ENCODE results near the gene NR2F1. TPM values are rescaled to one million over a fixed set of nuclear protein-coding genes. Genes with fewer than 3 reads are reported as not detected.

The NR2F1 gene
- total and polyA plus RNA-seq, 2 donors, result 0.94 to 2.3 TPM

DNA sequence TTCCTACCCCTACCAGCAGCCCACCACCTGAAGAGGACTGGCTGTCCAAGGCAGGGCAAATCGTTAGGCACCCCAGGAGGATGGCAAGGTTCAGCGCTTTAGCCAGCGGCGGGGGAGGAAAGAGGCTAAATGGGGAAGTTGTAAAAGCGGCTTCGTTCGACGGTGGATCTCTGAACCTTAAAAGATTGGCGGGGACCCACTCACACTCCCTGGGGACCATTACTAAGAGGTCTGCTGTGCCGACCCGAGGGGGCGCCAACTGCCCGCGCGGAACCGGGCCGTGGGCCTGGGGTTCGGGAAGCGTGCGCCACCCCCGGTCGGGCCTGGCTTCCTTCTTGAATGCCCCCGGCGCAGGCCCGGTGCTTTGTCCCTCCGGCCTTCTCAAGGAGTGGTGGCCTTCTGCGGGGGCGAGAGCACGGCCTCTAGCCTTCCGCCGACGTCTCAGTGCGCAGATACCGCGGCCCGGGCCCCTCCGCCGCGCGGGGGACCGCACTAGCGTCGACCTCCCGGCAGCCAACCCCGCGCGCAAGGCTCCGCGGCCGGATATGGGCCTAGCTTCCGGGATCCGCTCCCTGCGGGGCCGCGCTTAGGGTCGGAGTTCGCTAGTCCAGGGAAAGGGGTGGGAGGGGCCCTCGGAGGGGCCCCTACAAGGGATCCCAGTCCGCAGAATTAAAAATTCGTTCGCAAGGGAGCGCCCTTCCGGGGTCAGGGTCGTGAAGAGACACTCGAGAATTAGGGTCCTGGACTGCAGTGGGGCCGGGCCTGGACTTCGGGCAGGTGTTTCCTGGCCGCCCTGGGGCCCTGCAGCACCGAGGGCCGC lies 12.5 kb upstream of the NR2F1 start:
- H3K4me3 ChIP-seq (ENCODE audit: low read length in 2 of 2), result peak overlapping the region; percentile 25 to 50
- H3K27ac ChIP-seq (ENCODE audit: low read depth in 1 of 2, low read length in 1 of 2), result no peak overlapping the region
- peak in 1 of 9 donors; percentile 67 for DNase-seq (ENCODE audit: low read depth in 6 of 9, low spot score in 9 of 9)
- WGBS, result 4% methylated on average over 70 of the region's 70 CpGs
- H3K36me3 ChIP-seq (ENCODE audit: control insufficient read depth in 2 of 2, insufficient read depth in 2 of 2, low read length in 1 of 2), result no peaks in the 10 kb centered on the region
- peaks cover 75 to 89% of the 10 kb centered on the region in 2 donors for H3K27me3 ChIP-seq (ENCODE audit: control insufficient read depth in 2 of 2, insufficient read depth in 1 of 2, low read length in 1 of 2)
- H3K4me1 ChIP-seq (ENCODE audit: control insufficient read depth in 2 of 2, insufficient read depth in 2 of 2, low read length in 2 of 2), result peaks cover 7 to 25% of the 10 kb centered on the region in 2 donors
- H3K9me3 ChIP-seq (ENCODE audit: control insufficient read depth in 2 of 2, insufficient read depth in 1 of 2, low read length in 1 of 2), result peaks cover 0 to 16% of the 10 kb centered on the region in 2 donors

DNA sequence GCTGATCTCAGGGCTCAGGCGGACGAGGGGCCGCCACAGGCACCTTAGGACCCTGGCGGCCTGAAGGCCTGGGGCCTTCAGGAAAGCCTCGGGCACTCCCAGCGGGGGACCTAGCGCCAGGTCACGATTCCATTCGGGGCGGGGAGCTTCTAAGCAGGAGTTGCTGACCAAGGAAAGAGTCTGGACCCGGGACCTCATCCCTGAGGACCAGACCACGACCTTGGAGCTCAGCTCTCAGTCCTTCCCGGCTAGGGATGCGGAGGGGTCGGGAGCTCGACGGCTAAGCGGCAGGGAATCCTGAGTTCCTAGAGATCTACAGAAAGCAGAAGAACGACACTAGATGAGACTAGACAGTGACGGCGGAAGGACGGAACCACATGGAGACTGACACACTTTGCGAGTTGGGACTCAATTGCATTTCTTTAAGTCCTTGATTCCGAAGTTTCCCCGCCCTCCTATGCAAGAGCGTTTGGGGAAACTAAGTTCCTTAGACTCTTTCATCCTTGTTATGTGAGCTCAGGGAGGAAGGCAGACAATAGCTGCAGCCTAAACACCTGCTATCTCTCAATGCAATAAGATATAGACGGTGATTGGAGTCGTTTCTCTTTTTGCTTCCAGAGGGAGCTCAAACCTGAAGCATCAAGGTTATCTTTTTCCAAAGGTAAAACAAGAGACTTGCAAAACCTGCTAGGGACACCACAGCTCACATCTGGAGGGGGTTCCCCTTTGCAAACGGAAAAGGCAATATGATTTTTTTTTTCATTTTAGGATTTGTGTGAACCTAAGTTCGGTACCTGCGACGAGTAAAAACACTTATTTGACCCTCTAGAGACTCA lies 11.7 kb upstream of the NR2F1 start:
- Histone ChIP-seq H3K36me3 (ENCODE audit: control insufficient read depth in 2 of 2, insufficient read depth in 2 of 2, low read length in 1 of 2) (no peaks in the 10 kb centered on the region), H3K4me3 (ENCODE audit: low read length in 2 of 2) (peak overlapping the region; percentile 25 to 50), H3K27ac (ENCODE audit: low read depth in 1 of 2, low read length in 1 of 2) (no peak overlapping the region), H3K27me3 (ENCODE audit: control insufficient read depth in 2 of 2, insufficient read depth in 1 of 2, low read length in 1 of 2) (peaks cover 82 to 92% of the 10 kb centered on the region in 2 donors), H3K9me3 (ENCODE audit: control insufficient read depth in 2 of 2, insufficient read depth in 1 of 2, low read length in 1 of 2) (peaks cover 0 to 16% of the 10 kb centered on the region in 2 donors), H3K4me1 (ENCODE audit: control insufficient read depth in 2 of 2, insufficient read depth in 2 of 2, low read length in 2 of 2) (peaks cover 7 to 25% of the 10 kb centered on the region in 2 donors)
- 14% methylated on average over 32 of the region's 32 CpGs for WGBS
- DNase-seq (ENCODE audit: low read depth in 6 of 9, low spot score in 9 of 9), result peak in 1 of 9 donors; percentile 26

DNA sequence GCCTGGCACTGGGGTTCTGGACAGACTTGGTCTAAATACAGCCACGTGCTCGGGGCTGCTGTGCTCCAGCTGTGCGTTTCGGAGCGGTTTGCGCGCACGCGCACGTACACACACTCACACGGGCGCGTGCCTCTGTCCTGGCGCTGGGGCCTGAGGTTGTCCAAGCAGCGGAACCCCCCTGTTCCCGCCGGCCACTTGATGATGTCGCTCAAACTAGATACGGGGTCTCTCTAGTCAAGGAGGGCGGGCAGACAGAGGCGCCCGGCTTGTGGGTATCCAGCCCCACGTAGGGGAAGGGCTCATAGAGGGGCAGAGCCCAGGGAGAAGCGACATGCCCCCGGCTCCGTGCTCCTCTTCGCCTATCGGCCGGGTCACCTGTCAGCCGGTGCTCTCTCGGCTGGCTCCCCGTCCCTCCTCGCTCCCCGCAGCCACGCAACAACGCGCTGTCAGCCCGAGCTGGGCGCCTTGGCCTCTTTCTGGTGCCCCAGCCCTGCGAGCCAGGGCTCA lies 10.9 kb upstream of the NR2F1 start:
- 5% methylated on average over 40 of the region's 40 CpGs for WGBS
- Histone ChIP-seq H3K4me3 (ENCODE audit: low read length in 2 of 2) (no peak overlapping the region), H3K27ac (ENCODE audit: low read depth in 1 of 2, low read length in 1 of 2) (no peak overlapping the region), H3K4me1 (ENCODE audit: control insufficient read depth in 2 of 2, insufficient read depth in 2 of 2, low read length in 2 of 2) (peaks cover 7 to 25% of the 10 kb centered on the region in 2 donors), H3K27me3 (ENCODE audit: control insufficient read depth in 2 of 2, insufficient read depth in 1 of 2, low read length in 1 of 2) (peaks cover 89 to 99% of the 10 kb centered on the region in 2 donors), H3K9me3 (ENCODE audit: control insufficient read depth in 2 of 2, insufficient read depth in 1 of 2, low read length in 1 of 2) (peaks cover 0 to 16% of the 10 kb centered on the region in 2 donors), H3K36me3 (ENCODE audit: control insufficient read depth in 2 of 2, insufficient read depth in 2 of 2, low read length in 1 of 2) (no peaks in the 10 kb centered on the region)
- peak in 1 of 9 donors; percentile 1 for DNase-seq (ENCODE audit: low read depth in 6 of 9, low spot score in 9 of 9)

DNA sequence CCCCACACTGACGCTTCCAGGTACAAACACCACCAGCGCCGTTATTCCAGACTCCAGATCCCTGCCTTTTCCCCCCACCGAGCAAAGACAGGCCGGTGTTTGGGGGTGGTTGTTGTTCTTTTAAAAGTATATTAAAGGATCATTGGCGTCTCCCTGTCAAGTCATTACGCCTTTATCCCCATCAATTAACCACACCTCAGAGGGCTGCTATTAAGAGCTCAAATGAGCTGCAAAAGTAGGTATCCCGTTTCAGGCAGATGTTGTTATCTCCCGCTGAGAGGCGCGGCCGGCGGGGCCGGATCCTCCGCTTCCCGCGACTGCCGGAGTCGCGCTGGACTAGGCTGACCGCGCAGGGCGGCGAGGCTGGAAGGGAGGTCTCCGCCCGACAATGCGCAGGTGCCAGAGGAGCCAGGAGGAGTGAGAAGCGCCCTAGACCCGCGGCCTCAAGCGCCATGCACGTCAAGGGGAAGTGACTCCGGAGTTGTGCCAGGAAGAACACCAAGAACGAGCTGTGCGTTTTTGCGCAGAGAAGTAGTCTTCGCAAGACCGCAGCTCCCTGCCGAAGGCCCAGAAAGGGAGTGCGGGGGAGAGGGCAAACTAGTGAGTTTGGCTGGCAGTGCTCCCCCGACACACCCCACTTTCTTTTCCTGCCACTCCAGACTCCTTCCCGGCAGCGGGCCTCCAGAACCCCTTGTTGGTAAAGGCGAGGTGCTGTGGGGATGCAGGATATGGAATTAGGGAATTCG lies 10.2 kb upstream of the NR2F1 start:
- H3K4me1 ChIP-seq (ENCODE audit: control insufficient read depth in 2 of 2, insufficient read depth in 2 of 2, low read length in 2 of 2), result peaks cover 7 to 25% of the 10 kb centered on the region in 2 donors
- WGBS, result 3% methylated on average over 45 of the region's 45 CpGs
- peaks cover 0 to 16% of the 10 kb centered on the region in 2 donors for H3K9me3 ChIP-seq (ENCODE audit: control insufficient read depth in 2 of 2, insufficient read depth in 1 of 2, low read length in 1 of 2)

GRCh38 chr5:93573354-93574351 lies 9.4 kb upstream of the NR2F1 start:
- Histone ChIP-seq H3K27me3 (ENCODE audit: control insufficient read depth in 2 of 2, insufficient read depth in 1 of 2, low read length in 1 of 2) (peaks cover 88 to 100% of the 10 kb centered on the region in 2 donors), H3K36me3 (ENCODE audit: control insufficient read depth in 2 of 2, insufficient read depth in 2 of 2, low read length in 1 of 2) (no peaks in the 10 kb centered on the region), H3K4me1 (ENCODE audit: control insufficient read depth in 2 of 2, insufficient read depth in 2 of 2, low read length in 2 of 2) (peaks cover 7 to 26% of the 10 kb centered on the region in 2 donors), H3K27ac (ENCODE audit: low read depth in 1 of 2, low read length in 1 of 2) (peak overlapping the region in 1 of 2 donors; percentile 7), H3K4me3 (ENCODE audit: low read length in 2 of 2) (no peak overlapping the region), H3K9me3 (ENCODE audit: control insufficient read depth in 2 of 2, insufficient read depth in 1 of 2, low read length in 1 of 2) (peaks cover 0 to 20% of the 10 kb centered on the region in 2 donors)
- DNase-seq (ENCODE audit: low read depth in 6 of 9, low spot score in 9 of 9), result no peak
- WGBS, result 11% methylated on average over 32 of the region's 32 CpGs

More for the DNA sequence above, 10.2 kb upstream of the NR2F1 start:
- DNase-seq (ENCODE audit: low read depth in 6 of 9, low spot score in 9 of 9), result peak in 1 of 9 donors; percentile 22
- peaks cover 88 to 99% of the 10 kb centered on the region in 2 donors for H3K27me3 ChIP-seq (ENCODE audit: control insufficient read depth in 2 of 2, insufficient read depth in 1 of 2, low read length in 1 of 2)
- H3K27ac ChIP-seq (ENCODE audit: low read depth in 1 of 2, low read length in 1 of 2), result no peak overlapping the region
- no peaks in the 10 kb centered on the region for H3K36me3 ChIP-seq (ENCODE audit: control insufficient read depth in 2 of 2, insufficient read depth in 2 of 2, low read length in 1 of 2)
- H3K4me3 ChIP-seq (ENCODE audit: low read length in 2 of 2), result no peak overlapping the region

GRCh38 chr5:93574491-93575305 lies 8.3 kb upstream of the NR2F1 start:
- H3K27me3 ChIP-seq (ENCODE audit: control insufficient read depth in 2 of 2, insufficient read depth in 1 of 2, low read length in 1 of 2), result peaks cover 88 to 100% of the 10 kb centered on the region in 2 donors
- no peaks in the 10 kb centered on the region for H3K36me3 ChIP-seq (ENCODE audit: control insufficient read depth in 2 of 2, insufficient read depth in 2 of 2, low read length in 1 of 2)
- WGBS, result 9% methylated on average over 12 of the region's 12 CpGs
- H3K4me1 ChIP-seq (ENCODE audit: control insufficient read depth in 2 of 2, insufficient read depth in 2 of 2, low read length in 2 of 2), result peaks cover 7 to 35% of the 10 kb centered on the region in 2 donors
- H3K4me3 ChIP-seq (ENCODE audit: low read length in 2 of 2), result no peak overlapping the region
- no peak for DNase-seq (ENCODE audit: low read depth in 6 of 9, low spot score in 9 of 9)
- H3K9me3 ChIP-seq (ENCODE audit: control insufficient read depth in 2 of 2, insufficient read depth in 1 of 2, low read length in 1 of 2), result peaks cover under 1 to 26% of the 10 kb centered on the region in 2 donors
- H3K27ac ChIP-seq (ENCODE audit: low read depth in 1 of 2, low read length in 1 of 2), result no peak overlapping the region

GRCh38 chr5:93575461-93576414 lies 7.3 kb upstream of the NR2F1 start:
- Histone ChIP-seq H3K36me3 (ENCODE audit: control insufficient read depth in 2 of 2, insufficient read depth in 2 of 2, low read length in 1 of 2) (peaks cover 0 to 3% of the 10 kb centered on the region in 2 donors), H3K4me1 (ENCODE audit: control insufficient read depth in 2 of 2, insufficient read depth in 2 of 2, low read length in 2 of 2) (peaks cover 12 to 35% of the 10 kb centered on the region in 2 donors), H3K27ac (ENCODE audit: low read depth in 1 of 2, low read length in 1 of 2) (no peak overlapping the region), H3K9me3 (ENCODE audit: control insufficient read depth in 2 of 2, insufficient read depth in 1 of 2, low read length in 1 of 2) (peaks cover 2 to 27% of the 10 kb centered on the region in 2 donors), H3K27me3 (ENCODE audit: control insufficient read depth in 2 of 2, insufficient read depth in 1 of 2, low read length in 1 of 2) (peaks cover 88 to 100% of the 10 kb centered on the region in 2 donors), H3K4me3 (ENCODE audit: low read length in 2 of 2) (no peak overlapping the region)
- 21% methylated on average over 6 of the region's 6 CpGs for WGBS
- peak in 1 of 9 donors; percentile 5 for DNase-seq (ENCODE audit: low read depth in 6 of 9, low spot score in 9 of 9)
